ENCODE measurements around the gene TRIM31. TPM values are rescaled to one million over a fixed set of nuclear protein-coding genes. Genes with fewer than 3 reads are reported as not detected.

The TRIM31 gene
- total RNA-seq, 1 donor from 2014 or later = 0.35 TPM

GRCh38 chr6:30077218-30077617 lies 35.7 kb downstream of the TRIM31 start:
- no peak overlapping the region for H3K27ac ChIP-seq

DNA sequence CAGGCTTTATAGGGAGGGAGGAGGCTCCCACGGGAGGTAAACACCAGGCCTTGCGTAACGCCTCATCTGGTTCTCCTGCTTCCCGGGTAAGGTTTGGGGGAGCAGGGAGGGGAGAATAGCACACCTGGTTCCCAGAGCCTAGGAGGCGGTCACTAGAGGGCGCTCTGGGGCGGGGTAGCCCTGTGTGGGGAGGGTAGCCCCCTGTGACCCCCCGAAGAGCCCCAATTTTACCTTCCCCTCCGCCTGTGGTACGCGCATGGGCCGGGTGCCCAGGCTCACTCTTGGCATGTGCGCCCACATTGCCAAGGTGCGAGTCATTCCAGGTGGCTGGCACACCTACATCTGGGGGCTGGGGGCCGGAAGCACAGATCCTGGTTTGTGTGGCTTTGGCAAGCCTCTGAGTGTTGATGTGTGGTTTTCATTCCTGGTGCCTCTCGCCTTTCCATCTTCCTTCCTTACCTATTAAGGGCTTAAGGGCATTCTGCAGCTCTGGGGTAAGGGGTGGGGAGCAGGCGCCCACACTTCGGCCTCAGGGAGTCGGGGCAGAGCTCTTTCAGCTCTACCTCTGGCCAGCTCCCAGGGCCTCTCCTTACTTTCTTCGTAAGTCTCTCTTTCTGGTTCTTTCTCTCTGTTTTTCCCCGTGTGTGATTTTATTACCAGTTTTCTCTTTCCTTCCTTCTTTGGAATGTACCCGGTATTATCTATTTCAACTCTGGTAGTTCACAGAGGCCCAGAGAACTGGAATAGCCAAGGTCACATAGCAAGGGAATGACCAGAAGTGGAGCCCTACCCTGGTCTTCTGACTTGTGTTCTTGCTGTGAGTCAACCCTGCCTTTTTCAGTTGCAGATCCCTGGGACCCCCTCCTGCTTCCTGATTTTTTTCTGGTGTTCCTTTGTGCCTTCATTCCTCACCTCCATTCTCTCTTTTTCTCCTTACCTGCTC lies 36.8 kb downstream of the TRIM31 start:
- intact Hi-C loops (cut with DNase I) = no loop called here
- H3K27ac ChIP-seq = peak overlapping the region; percentile 42
- peak; percentile 81 for DNase-seq
- H3K4me3 ChIP-seq = peak overlapping the region; percentile 55
- H3K27me3 ChIP-seq = peaks cover 27% of the 10 kb centered on the region
- ATAC-seq = peak; percentile 85
- peak; percentile 41 for TF ChIP-seq CTCF (IDR thresholded peaks at IDR 0.05)
- no peaks in the 10 kb centered on the region for H3K9me3 ChIP-seq
- H3K4me1 ChIP-seq = peaks cover 6% of the 10 kb centered on the region
- no peaks in the 10 kb centered on the region for H3K36me3 ChIP-seq

More at GRCh38 chr6:30077218-30077617, 35.7 kb downstream of the TRIM31 start:
- TF ChIP-seq CTCF (IDR thresholded peaks at IDR 0.05) = no peak
- no peak for ATAC-seq
- no peaks in the 10 kb centered on the region for H3K9me3 ChIP-seq
- no peak overlapping the region for H3K4me3 ChIP-seq
- no peak for DNase-seq
- H3K27me3 ChIP-seq = peaks cover 23% of the 10 kb centered on the region
- no peaks in the 10 kb centered on the region for H3K36me3 ChIP-seq
- intact Hi-C loops (cut with DNase I) = no loop called here
- peaks cover 6% of the 10 kb centered on the region for H3K4me1 ChIP-seq

DNA sequence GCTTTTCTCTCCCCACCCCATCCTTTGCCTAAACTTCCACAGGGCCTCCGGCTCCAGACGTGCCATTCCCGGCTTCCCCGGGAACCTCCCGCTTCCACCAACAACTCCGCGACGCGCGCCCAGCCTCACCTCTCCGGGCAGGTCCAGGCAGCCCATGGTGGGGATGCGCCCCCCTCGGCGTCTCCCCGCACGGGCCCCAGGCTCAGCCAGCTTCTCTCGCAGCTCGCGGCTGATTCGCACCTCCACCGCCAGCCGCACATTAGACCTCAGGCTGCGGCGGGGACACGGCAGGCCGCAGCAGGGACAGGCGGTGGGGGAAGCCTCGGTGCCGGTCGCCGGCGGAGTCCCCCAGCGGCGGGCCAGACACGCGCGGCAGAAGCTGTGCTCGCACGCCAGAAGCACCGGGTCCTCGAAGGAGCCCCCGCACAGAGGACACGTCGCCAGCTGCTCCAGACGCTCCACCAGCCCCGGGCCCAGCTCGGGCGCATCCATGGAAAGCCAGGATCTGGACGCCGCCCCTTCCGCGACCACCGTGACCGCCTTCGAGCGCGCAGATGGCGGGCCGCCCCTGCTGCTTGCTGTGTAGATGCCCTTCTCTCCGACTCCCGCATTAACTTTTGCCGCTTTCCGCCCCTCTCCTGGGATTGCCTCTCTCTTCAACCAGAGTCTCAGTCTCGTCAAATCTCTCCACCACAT lies 37.6 kb downstream of the TRIM31 start, which contains the start of gene RNF39:
TSS of gene RNF39 (minus strand) at position 676 of the 696 bp plus-strand sequence. CDS start at position 492, 184 bp downstream.
- Histone ChIP-seq H3K4me3 (peak within 1 kb of the TSS; percentile 55), H3K9me3 (no peaks in the 10 kb centered on the region), H3K4me1 (peaks cover 6% of the 10 kb centered on the region), H3K27me3 (peaks cover 27% of the 10 kb centered on the region), H3K27ac (peak within 1 kb of the TSS; percentile 42), H3K36me3 (no peaks in the 10 kb centered on the region)
- TF ChIP-seq CTCF (IDR thresholded peaks at IDR 0.05) = no peak
- DNase-seq (no peak), ATAC-seq (peak; percentile 7)
- intact Hi-C loops (cut with DNase I) = no loop called here

DNA sequence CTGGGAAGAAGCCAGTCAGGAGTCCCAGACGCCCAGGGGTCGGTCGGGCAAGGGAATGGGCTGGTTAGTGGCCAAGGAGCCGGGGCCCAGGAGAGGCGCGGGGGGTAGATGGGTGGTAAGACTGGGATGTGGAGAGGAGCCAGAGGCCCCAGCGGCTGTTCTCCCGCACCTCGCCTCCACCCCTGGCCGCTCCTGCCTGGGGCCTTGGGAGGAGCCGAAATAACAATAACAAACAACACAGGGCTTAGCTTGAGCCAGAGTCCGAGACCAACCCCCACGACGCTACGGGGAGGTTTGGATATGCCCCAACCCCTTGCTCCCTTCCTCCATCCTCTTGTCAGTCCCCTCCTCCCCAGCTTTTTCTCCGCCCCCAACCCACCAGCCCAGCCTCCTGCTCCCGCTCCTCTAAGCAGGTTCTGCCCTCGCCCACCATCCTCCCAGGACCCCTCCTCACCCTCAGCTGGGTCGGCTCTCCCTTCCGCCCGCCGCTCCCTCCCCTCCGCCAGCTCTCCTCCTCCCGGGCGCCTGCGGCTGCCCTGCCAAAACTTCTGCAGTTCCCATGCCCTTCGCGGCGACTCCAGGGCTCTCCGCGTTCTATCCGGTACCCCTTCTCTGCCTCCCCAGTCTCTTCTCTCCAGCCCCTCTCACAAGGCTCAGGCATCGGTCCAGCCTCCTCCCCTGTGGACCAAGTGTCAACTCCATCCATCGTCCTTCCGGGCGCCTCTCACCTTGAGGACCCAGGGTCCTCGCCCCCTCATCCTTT lies 38.4 kb downstream of the TRIM31 start:
- ATAC-seq = no peak
- peaks cover 27% of the 10 kb centered on the region for H3K27me3 ChIP-seq
- intact Hi-C loops (cut with DNase I) = no loop called here

More for the DNA sequence above, 38.4 kb downstream of the TRIM31 start:
- Histone ChIP-seq H3K4me1 (peaks cover 6% of the 10 kb centered on the region), H3K4me3 (peak overlapping the region; percentile 55), H3K36me3 (no peaks in the 10 kb centered on the region), H3K27ac (no peak overlapping the region), H3K9me3 (no peaks in the 10 kb centered on the region)
- TF ChIP-seq CTCF (IDR thresholded peaks at IDR 0.05) = no peak
- DNase-seq = no peak

All from upper lobe of right lung (tissue), 1 donor.